Measurements from ENCODE around the gene FOXP2. TPM values are rescaled to one million over a fixed set of nuclear protein-coding genes. Genes with fewer than 3 reads are reported as not detected.
"Not testable (repeated sequence)": the region's sequence is repeated elsewhere in the genome, so short reads cannot be mapped to it uniquely, and the experiment has no call there.

Gene FOXP2
- total RNA-seq, 1 donor from 2014 or later: 2.1 TPM

DNA sequence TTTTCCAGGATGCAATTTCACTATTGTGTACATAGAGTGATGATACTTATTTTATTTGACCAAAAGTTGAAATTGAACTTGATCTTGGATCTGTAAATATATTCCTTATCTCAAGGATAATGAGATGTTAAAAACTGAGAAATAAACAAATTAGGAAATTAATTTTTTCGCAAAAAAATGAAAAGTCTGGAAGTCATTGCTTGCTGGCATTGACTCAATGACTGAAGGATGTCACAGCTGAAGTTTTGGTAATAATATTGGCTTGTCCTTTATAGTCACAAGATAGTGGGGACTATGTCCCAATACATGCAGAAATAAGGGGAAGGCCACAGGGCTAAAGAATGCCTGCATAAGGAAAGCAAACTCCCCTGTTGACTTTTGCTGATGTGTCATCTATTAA, 92.8 kb downstream of the FOXP2 start:
- Histone ChIP-seq H3K4me3 (no peak overlapping the region), H3K36me3 (no peaks in the 10 kb centered on the region), H3K27me3 (ENCODE audit: low read depth) (no peaks in the 10 kb centered on the region), H3K27ac (replicated peaks) (no peak overlapping the region), H3K9me3 (replicated peaks) (peaks cover 7% of the 10 kb centered on the region), H3K4me1 (no peaks in the 10 kb centered on the region)
- intact Hi-C loops (cut with micrococcal nuclease): no loop called here
- DNase-seq: no peak
- TF ChIP-seq CTCF (IDR thresholded peaks at IDR 0.05; ENCODE audit: borderline replicate concordance): no peak

- Histone ChIP-seq H3K36me3 (no peaks in the 10 kb centered on the region), H3K27me3 (ENCODE audit: low read depth) (no peaks in the 10 kb centered on the region), H3K9me3 (replicated peaks) (peaks cover 7% of the 10 kb centered on the region), H3K4me1 (no peaks in the 10 kb centered on the region), H3K27ac (replicated peaks) (no peak overlapping the region), H3K4me3 (no peak overlapping the region)
- DNase-seq: no peak
- no peak for TF ChIP-seq CTCF (IDR thresholded peaks at IDR 0.05; ENCODE audit: borderline replicate concordance)
- intact Hi-C loops (cut with micrococcal nuclease): no loop called here
Measured at GRCh38 chr7:114508086-114508485, 93.5 kb downstream of the FOXP2 start.

- H3K27me3 ChIP-seq (ENCODE audit: low read depth); H3K36me3 ChIP-seq; H3K4me3 ChIP-seq; DNase-seq; intact Hi-C loops (cut with micrococcal nuclease); H3K27ac ChIP-seq (replicated peaks); H3K4me1 ChIP-seq; H3K9me3 ChIP-seq (replicated peaks): not testable (repeated sequence)
Measured at GRCh38 chr7:114510824-114511223, 96.2 kb downstream of the FOXP2 start.

- TF ChIP-seq CTCF (IDR thresholded peaks at IDR 0.05; ENCODE audit: borderline replicate concordance): no peak
- Histone ChIP-seq H3K27me3 (ENCODE audit: low read depth) (no peaks in the 10 kb centered on the region), H3K27ac (replicated peaks) (no peak overlapping the region), H3K9me3 (replicated peaks) (peaks cover 12% of the 10 kb centered on the region), H3K4me3 (no peak overlapping the region), H3K36me3 (no peaks in the 10 kb centered on the region), H3K4me1 (peaks cover 5% of the 10 kb centered on the region)
- intact Hi-C loops (cut with micrococcal nuclease): no loop called here
- DNase-seq: no peak
Measured at GRCh38 chr7:114519240-114519639, 104.6 kb downstream of the FOXP2 start.

GRCh38 chr7:114522081-114522480, 107.5 kb downstream of the FOXP2 start:
- no peak for TF ChIP-seq CTCF (IDR thresholded peaks at IDR 0.05; ENCODE audit: borderline replicate concordance)
- no peak for DNase-seq
- no peaks in the 10 kb centered on the region for H3K36me3 ChIP-seq

DNA sequence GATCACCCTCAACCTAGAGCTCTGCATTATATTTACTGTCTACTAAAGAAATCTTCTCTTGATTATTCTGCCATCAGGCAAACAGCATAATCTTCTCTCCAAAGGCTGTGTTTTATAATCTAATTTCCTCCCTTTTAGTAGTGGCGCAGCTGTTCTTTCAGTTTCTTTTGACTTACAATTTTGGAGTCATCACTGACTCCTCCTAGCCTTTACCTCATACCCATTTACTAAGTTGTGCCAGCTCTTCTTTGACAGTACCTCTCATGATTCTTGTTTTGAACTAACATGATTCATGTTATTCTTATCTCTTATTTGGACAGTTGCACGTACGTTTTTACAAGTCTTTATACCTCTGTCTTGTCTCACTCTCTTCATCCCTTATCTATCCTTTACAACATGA, 113.0 kb downstream of the FOXP2 start:
- no peaks in the 10 kb centered on the region for H3K4me1 ChIP-seq

More at GRCh38 chr7:114522081-114522480, 107.5 kb downstream of the FOXP2 start:
- no peaks in the 10 kb centered on the region for H3K27me3 ChIP-seq (ENCODE audit: low read depth)
- intact Hi-C loops (cut with micrococcal nuclease): no loop called here
- peaks cover 5% of the 10 kb centered on the region for H3K4me1 ChIP-seq
- peaks cover 12% of the 10 kb centered on the region for H3K9me3 ChIP-seq (replicated peaks)
- no peak overlapping the region for H3K27ac ChIP-seq (replicated peaks)
- no peak overlapping the region for H3K4me3 ChIP-seq

More for the DNA sequence above, 113.0 kb downstream of the FOXP2 start:
- no peaks in the 10 kb centered on the region for H3K27me3 ChIP-seq (ENCODE audit: low read depth)
- peak overlapping the region; percentile 45 for H3K27ac ChIP-seq (replicated peaks)
- no peak for DNase-seq
- no peak for TF ChIP-seq CTCF (IDR thresholded peaks at IDR 0.05; ENCODE audit: borderline replicate concordance)
- intact Hi-C loops (cut with micrococcal nuclease): no loop called here
- no peaks in the 10 kb centered on the region for H3K36me3 ChIP-seq
- H3K4me3 ChIP-seq: no peak overlapping the region
- H3K9me3 ChIP-seq (replicated peaks): no peaks in the 10 kb centered on the region
